M059J (cell line): Measurements from ENCODE around the gene DTNB. TPM values are rescaled to one million over a fixed set of nuclear protein-coding genes. Genes with fewer than 3 reads are reported as not detected.

ENCODE experiments used
- DNase-seq: peaks from one replicate; pipeline ENCODE4 v3.0.0-alpha.2; 2012; ENCODE audit warnings: low read depth
- total RNA-seq: library from RNA; depleted of rRNA; stranded (reverse); fragments of >200 nt; shearing (Covaris generic); gene quantifications from 2 replicates; pipeline ENCODE4 v1.2.3, GENCODE V29; 2014

Gene DTNB
- total RNA-seq, 1 experiment from 2014 or later: 12.2 TPM

GRCh38 chr2:25371253-25372241 is 301.8 kb downstream of the DTNB start:
- no peak for DNase-seq

- DNase-seq: no peak
These were observed 303.5 kb downstream of the DTNB start for GRCh38 chr2:25369876-25370275.

- DNase-seq: no peak
These were observed 303.9 kb downstream of the DTNB start for GRCh38 chr2:25369439-25369838.

GRCh38 chr2:25368660-25369059 is 304.7 kb downstream of the DTNB start:
- DNase-seq: no peak

DNA sequence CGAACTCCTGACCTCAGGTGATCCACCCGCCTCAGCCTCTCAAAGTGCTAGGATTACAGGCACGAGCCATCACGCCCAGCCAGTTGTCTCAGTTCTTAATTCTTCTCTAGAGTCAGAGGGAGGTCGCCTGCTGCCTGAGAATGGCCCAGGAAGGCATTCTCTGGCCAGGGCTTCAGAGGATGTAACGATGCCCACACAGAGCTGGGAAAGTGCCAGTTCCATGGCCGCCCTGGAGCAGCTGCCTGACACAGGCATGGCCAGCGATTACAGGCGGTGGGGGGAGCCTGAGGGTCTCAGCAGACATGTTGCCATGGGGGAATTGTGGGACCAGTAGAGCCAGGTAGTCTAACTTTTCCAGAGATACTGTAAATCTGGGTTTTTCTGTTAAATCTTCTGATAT is 306.1 kb downstream of the DTNB start:
- no peak for DNase-seq

GRCh38 chr2:25366629-25367028 is 306.7 kb downstream of the DTNB start:
- DNase-seq: no peak

DNA sequence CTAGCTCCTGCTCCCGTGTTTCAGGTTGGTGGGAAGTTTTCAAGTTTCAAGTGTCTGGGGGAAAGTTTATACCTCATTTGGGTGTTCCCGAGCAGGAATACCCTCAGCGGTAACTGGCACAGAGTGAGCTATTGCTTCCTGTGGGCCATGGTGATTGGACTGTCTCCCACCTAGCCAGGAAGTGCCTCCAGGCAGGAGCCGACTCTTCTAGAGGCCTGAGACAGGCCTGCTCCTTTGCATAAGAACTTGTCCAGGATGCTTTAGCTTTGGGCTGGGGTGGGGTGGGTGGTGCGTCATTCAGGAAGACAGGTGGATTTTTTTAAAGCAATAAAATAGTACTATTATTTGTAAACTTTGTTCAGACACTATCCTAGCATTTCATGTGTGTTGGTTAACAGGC is 308.1 kb downstream of the DTNB start:
- DNase-seq: peak; percentile 57

DNA sequence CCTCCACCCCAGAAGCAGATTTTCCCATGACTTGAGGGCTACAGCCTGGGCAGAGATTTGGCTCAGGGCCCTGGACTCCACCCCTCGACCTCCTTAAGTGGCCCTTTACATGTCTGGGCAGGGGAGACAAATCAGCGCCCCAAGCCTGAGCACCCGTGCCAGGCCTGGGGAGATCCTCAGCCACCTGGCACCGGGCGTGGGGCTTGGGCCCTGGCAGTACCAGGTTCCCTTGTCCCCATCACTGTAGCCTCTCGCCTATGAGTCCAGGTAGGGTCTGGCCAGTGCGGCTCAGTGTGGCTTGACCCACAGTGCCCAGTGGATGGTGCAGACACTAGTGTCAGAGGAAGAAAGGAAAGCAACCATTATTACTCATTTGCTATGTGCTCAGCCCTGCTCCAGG is 309.6 kb downstream of the DTNB start:
- DNase-seq: no peak

GRCh38 chr2:25362434-25363145 is 310.8 kb downstream of the DTNB start:
- no peak for DNase-seq

GRCh38 chr2:25362049-25362433 is 311.3 kb downstream of the DTNB start:
- DNase-seq: peak; percentile 85

DNA sequence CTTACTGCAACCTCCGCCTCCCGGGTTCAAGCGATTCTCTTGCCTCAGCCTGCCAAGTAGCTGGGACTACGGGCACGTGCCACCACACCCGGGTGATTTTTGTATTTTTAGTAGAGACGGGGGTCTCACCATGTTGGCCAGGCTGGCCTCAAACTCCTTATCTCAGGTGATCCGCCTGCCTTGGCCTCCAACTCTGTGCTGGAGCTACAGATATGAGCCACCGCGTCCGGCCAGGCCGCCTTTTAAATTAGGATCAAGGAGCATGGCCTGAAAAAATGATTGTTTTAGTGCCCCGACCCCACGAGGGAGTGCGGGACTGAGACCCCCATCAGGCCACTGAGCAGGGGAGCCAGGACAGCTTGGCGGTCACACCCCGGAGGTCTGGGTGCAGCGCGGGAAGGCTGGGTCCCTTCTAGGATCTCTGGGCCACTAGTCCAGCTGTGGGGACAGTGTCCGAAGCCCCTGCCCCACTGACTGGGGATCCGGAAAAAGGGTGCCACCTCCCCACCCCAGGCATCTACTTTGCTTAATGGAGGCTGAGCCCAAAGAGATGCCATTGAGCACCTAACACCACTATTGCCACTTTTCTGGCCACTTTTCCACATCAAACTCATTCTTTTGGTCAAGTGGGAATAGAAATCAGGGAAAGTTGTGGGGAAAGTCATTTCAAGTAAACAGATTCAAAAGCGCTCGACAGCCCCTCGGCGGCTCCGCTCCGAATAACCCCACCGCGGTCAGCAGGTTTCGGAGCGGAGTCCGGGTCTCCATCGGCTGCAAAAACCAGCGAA is 311.9 kb downstream of the DTNB start:
- no peak for DNase-seq

DNA sequence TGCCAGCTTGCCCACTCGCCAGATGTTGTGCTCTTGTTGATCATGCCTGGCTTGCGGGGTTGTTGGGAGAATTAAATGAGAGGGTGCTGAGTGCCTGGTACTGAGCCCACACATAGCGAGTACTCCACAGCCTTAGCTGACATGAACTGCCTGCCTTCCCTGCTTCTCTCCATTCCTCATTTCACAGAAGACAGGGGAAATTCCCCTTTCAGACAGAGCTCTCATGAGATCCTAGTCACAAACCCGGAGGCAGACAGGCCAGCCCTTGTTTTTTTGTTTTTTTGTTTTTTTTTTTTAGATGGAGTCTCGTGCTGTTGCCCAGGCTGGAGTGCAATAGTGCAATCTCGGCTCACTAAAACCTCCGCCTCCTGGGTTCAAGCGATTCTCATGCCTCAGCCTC is 314.5 kb downstream of the DTNB start:
- no peak for DNase-seq

- no peak for DNase-seq
These were observed 315.0 kb downstream of the DTNB start for GRCh38 chr2:25358249-25358815.

DNA sequence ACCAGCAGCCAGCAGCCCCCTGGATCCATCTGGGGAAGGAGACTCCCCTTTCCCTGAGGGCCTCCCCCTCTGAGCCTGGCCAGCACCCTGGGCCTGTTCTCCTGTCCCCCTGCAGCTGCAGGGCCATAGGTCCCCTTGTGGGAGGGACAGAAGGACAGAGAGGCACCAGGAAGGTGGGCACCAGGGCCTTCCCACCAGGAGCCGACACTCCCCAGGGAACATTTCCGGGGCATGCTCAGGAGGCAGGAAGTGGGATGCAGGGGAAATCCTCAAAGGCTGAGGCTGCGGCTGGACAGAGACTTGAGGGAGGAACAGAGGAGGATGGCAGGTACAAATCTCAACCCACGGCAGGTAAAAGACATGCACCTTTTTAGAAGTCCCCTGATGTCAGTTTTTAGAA is 317.3 kb downstream of the DTNB start:
- no peak for DNase-seq

- no peak for DNase-seq
These were observed 318.1 kb downstream of the DTNB start for GRCh38 chr2:25355270-25355669.

- DNase-seq: no peak
These were observed 319.3 kb downstream of the DTNB start for GRCh38 chr2:25354116-25354515.

GRCh38 chr2:25349397-25349796 is 324.0 kb downstream of the DTNB start:
- DNase-seq: peak; percentile 47

DNA sequence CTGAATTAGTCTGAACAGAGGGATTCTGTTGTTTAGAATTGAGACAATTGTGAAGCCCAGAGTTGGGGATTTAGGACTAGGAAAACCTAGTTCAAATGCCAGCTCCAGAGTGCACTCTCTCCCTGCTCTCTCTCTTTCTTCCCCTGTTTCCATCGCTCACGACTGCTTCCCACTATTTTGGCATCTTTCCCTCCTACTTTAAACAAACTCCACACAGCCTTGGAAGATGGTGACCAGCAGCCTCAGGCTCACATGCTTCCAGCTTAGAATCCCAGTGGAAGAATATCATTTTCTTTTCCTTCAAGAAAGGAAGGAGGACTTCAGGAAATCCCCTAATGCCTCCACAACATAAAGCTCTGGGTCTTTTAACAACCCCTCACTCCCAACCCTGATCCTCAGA is 325.5 kb downstream of the DTNB start:
- DNase-seq: peak; percentile 42

DNA sequence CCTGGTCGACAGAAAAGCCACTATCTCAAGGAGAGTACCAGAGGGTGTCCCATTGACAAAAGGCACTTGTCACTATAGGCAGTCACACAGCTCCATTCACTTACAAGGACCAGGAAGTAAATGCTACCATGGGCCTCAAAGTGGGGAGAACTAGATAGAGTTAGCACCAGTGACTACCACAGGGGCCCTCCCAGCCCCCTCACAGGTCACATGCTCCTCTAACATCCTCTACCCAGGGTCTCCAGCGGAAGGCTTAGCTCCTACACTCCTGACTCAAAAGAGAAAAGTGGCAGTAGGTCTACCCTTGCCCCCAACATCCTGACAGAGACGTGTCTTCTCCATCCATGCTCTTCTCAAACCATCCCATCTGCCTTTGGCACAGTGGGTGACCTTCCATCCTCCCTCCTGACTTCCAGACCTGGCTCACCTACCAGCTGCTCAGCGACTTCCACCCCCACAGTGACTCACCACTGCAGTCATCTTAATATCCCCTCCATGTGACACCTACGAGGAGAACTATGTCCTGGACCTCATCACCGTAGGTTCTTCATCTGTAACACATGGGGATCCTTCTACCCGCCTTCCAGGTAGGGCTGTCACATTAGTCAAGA is 326.1 kb downstream of the DTNB start:
- peak; percentile 61 for DNase-seq

GRCh38 chr2:25343187-25343825 is 330.1 kb downstream of the DTNB start:
- DNase-seq: no peak
